ENCODE data around the gene DDX31. TPM values are rescaled to one million over a fixed set of nuclear protein-coding genes. Genes with fewer than 3 reads are reported as not detected.

The DDX31 gene
- total and polyA plus RNA-seq, 9 of the 15 experiments (the other 6 are each of a cell fraction or from before 2014, with no cell fraction given) = 11.9 to 24.6 (median 22.2) TPM

DNA sequence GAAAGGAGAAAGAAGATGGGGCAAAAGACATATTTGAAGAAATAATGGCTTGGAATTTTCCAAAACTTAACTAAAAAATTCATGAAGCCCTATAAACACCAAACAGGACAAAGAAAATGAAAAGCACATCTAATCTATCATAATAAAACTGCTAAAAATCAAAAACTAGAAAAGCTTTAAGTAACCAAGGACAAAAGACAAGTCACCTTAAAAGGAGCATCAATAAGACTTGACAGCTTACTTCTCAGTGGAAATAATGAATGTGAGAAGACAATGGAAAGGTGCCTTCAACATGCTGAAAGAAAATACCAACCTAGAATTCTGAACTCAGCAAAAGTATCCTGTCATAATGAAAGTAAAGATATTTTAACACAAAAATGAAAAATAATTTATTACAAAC, 27.4 kb upstream of the DDX31 start (continued):
- TF ChIP-seq, protein P1, sequence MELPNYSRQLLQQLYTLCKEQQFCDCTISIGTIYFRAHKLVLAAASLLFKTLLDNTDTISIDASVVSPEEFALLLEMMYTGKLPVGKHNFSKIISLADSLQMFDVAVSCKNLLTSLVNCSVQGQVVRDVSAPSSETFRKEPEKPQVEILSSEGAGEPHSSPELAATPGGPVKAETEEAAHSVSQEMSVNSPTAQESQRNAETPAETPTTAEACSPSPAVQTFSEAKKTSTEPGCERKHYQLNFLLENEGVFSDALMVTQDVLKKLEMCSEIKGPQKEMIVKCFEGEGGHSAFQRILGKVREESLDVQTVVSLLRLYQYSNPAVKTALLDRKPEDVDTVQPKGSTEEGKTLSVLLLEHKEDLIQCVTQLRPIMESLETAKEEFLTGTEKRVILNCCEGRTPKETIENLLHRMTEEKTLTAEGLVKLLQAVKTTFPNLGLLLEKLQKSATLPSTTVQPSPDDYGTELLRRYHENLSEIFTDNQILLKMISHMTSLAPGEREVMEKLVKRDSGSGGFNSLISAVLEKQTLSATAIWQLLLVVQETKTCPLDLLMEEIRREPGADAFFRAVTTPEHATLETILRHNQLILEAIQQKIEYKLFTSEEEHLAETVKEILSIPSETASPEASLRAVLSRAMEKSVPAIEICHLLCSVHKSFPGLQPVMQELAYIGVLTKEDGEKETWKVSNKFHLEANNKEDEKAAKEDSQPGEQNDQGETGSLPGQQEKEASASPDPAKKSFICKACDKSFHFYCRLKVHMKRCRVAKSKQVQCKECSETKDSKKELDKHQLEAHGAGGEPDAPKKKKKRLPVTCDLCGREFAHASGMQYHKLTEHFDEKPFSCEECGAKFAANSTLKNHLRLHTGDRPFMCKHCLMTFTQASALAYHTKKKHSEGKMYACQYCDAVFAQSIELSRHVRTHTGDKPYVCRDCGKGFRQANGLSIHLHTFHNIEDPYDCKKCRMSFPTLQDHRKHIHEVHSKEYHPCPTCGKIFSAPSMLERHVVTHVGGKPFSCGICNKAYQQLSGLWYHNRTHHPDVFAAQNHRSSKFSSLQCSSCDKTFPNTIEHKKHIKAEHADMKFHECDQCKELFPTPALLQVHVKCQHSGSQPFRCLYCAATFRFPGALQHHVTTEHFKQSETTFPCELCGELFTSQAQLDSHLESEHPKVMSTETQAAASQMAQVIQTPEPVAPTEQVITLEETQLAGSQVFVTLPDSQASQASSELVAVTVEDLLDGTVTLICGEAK (IDR thresholded peaks at IDR 0.05) = no peak
- TF ChIP-seq, protein P1 (CRISPR knock-in tag; IDR thresholded peaks at IDR 0.05) = no peak
- no peak for TF ChIP-seq HLTF (IDR thresholded peaks at IDR 0.05)
- no peak for TF ChIP-seq SMARCE1 (IDR thresholded peaks at IDR 0.05)
- no peak for TF ChIP-seq USF1 (CRISPR knock-in tag; IDR thresholded peaks at IDR 0.05)
- 0 out of 2 replicates have a peak, but pooled peaks have one; percentile 36 for TF ChIP-seq ZEB2 (IDR thresholded peaks at IDR 0.05)
- no peak for TF ChIP-seq FOXM1 (IDR thresholded peaks at IDR 0.05; ENCODE audit: low read depth)
- TF ChIP-seq FOXM1 (CRISPR knock-in tag; IDR thresholded peaks at IDR 0.05; ENCODE audit: low read depth) = no peak
- no peak for TF ChIP-seq THAP12 (CRISPR knock-in tag; IDR thresholded peaks at IDR 0.05)
- TF ChIP-seq ZBTB26 (CRISPR knock-in tag; IDR thresholded peaks at IDR 0.05) = no peak
- no peak for TF ChIP-seq ZFP36 (IDR thresholded peaks at IDR 0.05; ENCODE audit: low read depth, low read length, partially characterized antibody)
- TF ChIP-seq ZNF280A (IDR thresholded peaks at IDR 0.05; ENCODE audit: low read depth, partially characterized antibody) = peak; percentile 88
- TF ChIP-seq KLF16 (IDR thresholded peaks at IDR 0.05) = no peak
- peak; percentile 64; the same call in 1 of the 2 replicates for TF ChIP-seq MIER1 (IDR thresholded peaks at IDR 0.05; ENCODE audit: low read depth)
- peak in 1 of 2 experiments; percentile 99; a peak in 2 of 3 replicates for TF ChIP-seq CBX3 (IDR thresholded peaks at IDR 0.05; ENCODE audit: borderline replicate concordance in 1 of 2, low read length in 2 of 2)
